Cortex of kidney (tissue), 1 donor: ENCODE data around the gene RBM24.
"Not testable (repeated sequence)": the region's sequence is repeated elsewhere in the genome, so short reads cannot be mapped to it uniquely, and the experiment has no call there.

Source experiments
- DNase-seq: peaks from one replicate; lab custom pipeline; 2025; lab: John Stamatoyannopoulos, UW

Gene RBM24

GRCh38 chr6:17291778-17292177 lies 10.6 kb downstream of the RBM24 start:
- DNase-seq: no peak

GRCh38 chr6:17292600-17293133 lies 11.5 kb downstream of the RBM24 start:
- no peak for DNase-seq

- DNase-seq: no peak
Observed at GRCh38 chr6:17293395-17293794, 12.2 kb downstream of the RBM24 start.

- no peak for DNase-seq
Observed at GRCh38 chr6:17297271-17298080, 16.3 kb downstream of the RBM24 start.

GRCh38 chr6:17298257-17298656 lies 17.1 kb downstream of the RBM24 start:
- DNase-seq: no peak

GRCh38 chr6:17299222-17299621 lies 18.1 kb downstream of the RBM24 start:
- no peak for DNase-seq

- DNase-seq: no peak
Observed at GRCh38 chr6:17299750-17300149, 18.6 kb downstream of the RBM24 start.

GRCh38 chr6:17300637-17301036 lies 19.5 kb downstream of the RBM24 start:
- no peak for DNase-seq

- DNase-seq: no peak
Observed at GRCh38 chr6:17303444-17303843, 22.3 kb downstream of the RBM24 start.

GRCh38 chr6:17305219-17306001 lies 24.2 kb downstream of the RBM24 start:
- no peak for DNase-seq

- no peak for DNase-seq
Observed at GRCh38 chr6:17311595-17312311, 30.6 kb downstream of the RBM24 start.

GRCh38 chr6:17313238-17313637 lies 32.1 kb downstream of the RBM24 start:
- DNase-seq: not testable (repeated sequence)

- no peak for DNase-seq
Observed at GRCh38 chr6:17313971-17314370, 32.8 kb downstream of the RBM24 start.

GRCh38 chr6:17315262-17315661 lies 34.1 kb downstream of the RBM24 start:
- no peak for DNase-seq

GRCh38 chr6:17318435-17319165 lies 37.4 kb downstream of the RBM24 start:
- DNase-seq: no peak

- not testable (repeated sequence) for DNase-seq
Observed at GRCh38 chr6:17320266-17320665, 39.1 kb downstream of the RBM24 start.

- no peak for DNase-seq
Observed at GRCh38 chr6:17331238-17331637, 50.1 kb downstream of the RBM24 start.

- no peak for DNase-seq
Observed at GRCh38 chr6:17334265-17334664, 53.1 kb downstream of the RBM24 start.

GRCh38 chr6:17336425-17336824 lies 55.3 kb downstream of the RBM24 start:
- no peak for DNase-seq

- no peak for DNase-seq
Observed at GRCh38 chr6:17339308-17339670, 58.1 kb downstream of the RBM24 start.

- DNase-seq: no peak
Observed at GRCh38 chr6:17341117-17341805, 60.1 kb downstream of the RBM24 start.
